DMS 273 (cell line): Measurements from ENCODE around the gene IGSF22.
"Not testable (repeated sequence)": the region's sequence is repeated elsewhere in the genome, so short reads cannot be mapped to it uniquely, and the experiment has no call there.

Experiments used
- DNase-seq: peaks from one replicate; lab custom pipeline; 2025; ENCODE audit not compliant: unreplicated experiment; lab: John Stamatoyannopoulos, UW

The IGSF22 gene

GRCh38 chr11:18692941-18693760, 32.8 kb downstream of the IGSF22 start:
- no peak for DNase-seq

GRCh38 chr11:18691467-18692140, 34.4 kb downstream of the IGSF22 start:
- not testable (repeated sequence) for DNase-seq

DNA sequence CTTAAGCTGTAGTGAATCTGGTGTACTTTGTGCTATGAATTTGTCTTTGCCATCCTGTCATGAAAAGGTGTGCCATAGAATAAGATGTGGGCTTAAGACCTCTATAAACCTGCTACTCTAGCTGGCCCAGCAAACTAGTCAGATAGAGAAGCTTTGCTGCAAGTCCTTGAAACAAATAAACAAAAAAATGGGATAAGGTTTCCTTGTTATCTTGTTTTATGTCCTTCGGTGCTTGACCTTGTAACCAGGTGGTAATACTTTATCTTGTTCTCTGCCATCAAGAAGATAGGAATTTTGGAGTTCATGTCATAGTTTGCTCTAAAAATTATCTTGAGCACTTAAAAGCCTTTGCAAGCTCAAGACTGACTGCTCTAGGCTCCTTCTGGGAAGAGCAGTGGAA, 41.7 kb downstream of the IGSF22 start:
- DNase-seq, result no peak

GRCh38 chr11:18682466-18682865, 43.5 kb downstream of the IGSF22 start:
- no peak for DNase-seq

DNA sequence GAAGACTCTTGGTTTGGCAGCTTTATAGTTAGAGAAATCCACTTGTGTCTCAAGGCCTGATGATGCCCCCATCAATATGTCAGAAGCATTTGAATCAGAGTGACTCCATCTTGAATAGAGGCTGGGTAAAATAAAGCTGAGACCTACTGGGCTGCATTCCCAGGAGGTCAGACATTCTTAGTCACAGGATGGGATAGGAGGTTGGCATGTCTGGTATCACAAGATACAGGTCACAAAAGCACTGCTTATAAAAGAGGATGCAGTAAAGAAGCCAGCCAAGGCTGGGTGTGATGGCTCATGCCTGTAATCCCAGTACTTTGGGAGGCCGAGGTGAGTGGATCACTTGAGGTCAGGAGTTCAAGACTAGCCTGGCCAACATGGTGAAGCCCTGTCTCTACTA, 44.0 kb downstream of the IGSF22 start:
- not testable (repeated sequence) for DNase-seq

GRCh38 chr11:18677560-18677959, 48.4 kb downstream of the IGSF22 start:
- DNase-seq, result no peak

DNA sequence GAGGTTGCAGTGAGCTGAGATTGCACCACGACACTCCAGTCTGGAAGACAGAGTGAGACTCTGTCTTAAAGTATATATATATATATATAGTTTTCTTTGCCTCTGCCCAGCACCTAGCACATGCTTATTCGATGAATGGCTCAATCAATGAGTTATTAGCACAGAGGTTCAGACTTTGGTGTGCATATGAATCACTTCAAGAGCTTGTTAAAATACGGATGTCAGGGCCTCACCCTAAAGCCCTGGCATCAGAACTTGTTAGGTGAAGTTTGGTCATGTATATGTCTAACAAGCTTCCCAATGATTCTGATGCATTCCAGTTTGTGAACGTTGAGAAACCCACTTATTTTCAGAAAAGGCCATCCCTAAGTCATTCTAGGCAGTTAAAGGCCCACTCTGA, 49.2 kb downstream of the IGSF22 start:
- DNase-seq, result no peak

- not testable (repeated sequence) for DNase-seq
Observed at GRCh38 chr11:18672209-18672608, 53.8 kb downstream of the IGSF22 start.

DNA sequence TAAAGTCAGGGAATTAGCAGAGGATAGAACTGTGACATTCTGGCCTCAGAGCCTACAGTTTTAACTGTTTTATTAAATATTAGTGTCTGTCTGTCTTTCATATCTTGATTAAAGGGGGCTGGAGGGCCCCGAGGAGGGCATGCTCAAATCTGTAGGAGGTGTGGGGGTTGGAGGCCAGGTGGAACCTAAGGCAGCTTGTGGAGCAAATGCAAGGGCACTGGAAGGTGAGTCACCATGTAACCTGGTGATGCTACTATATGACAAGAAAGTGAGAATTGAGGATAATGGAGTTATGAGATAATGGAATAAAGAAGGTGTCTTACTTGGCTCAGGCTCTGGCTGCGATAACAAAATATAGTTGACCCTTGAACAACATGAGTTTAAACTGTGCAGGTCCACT, 54.7 kb downstream of the IGSF22 start:
- DNase-seq, result no peak

DNA sequence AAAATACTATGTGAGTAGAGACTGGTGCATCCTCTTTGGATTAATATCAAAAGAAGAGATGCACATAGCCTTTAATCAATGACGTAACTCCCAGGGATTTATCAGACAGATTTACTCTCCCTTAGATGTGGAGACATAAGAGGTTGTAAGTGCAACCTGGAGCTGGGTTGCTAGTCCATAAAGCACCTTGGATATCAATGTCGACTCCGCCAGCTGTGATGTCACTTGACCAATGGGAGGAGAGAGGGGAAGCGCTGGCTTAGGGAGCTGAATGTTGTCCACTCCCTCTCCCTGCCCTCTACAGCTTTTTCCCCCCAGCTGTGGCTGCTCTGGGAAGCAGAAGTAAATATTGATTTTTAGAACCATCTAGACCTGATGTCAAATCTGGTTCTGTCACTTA, 56.3 kb downstream of the IGSF22 start:
- no peak for DNase-seq

GRCh38 chr11:18669219-18669596, 56.8 kb downstream of the IGSF22 start:
- DNase-seq, result no peak

DNA sequence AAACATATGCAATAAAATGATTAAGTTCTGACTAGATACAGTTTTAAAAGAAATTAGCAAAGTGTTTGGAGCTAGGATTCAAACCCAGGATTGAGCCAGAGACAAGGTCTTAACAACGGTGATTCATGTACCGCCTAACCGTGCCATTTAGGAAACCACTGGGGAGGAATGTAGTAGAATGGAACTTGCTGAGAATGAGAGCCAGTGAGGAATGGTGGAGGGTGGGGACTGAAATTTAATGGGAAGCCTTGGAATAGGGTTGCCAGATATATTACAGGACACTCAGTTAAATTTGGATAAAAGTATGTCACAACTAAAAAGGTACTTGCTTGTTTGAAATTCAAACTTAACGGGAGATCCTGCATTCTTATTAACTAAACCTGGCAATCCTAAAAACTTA, 57.9 kb downstream of the IGSF22 start:
- no peak for DNase-seq

DNA sequence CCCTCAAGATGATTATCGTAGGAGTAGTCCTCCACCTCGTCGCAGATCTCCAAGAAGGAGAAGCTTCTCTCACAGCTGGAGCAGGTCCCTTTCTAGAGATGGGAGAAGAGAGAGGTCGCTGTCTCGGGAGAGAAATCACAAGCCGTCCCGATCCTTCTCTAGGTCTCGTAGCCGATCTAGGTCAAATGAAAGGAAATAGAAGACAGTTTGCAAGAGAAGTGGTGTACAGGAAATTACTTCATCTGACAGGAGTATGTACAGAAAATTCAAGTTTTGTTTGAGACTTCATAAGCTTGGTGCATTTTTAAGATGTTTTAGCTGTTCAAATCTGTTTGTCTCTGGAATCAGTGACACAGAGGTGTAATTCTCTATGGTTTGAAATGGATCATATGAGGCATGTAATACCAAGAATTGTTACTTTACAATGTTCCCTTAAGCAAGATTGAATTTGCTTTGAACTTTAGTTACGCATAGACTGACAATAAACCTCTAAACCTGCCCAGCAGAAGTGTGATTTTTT, 60.6 kb downstream of the IGSF22 start:
- not testable (repeated sequence) for DNase-seq

DNA sequence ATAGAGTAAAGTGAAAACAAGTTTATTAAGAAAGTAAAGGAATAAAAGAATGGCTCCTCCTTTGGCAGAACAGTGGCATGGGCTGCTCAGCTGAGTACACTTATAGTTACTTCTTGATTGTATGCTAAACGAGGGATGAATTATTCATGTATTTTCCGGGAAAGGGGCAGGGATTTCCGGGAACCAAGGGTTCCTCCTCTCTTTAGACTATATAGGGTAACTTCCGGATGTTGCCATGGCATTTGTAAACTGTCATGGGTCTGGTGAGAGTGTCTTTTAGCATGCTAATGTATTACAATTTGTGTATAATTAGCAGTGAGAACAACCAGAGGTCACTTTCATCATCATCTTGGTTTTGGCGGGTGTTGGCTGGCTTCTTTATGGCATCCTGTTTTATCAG, 68.3 kb downstream of the IGSF22 start:
- no peak for DNase-seq
